Sigmoid colon (tissue), 7 donors: Measurements from ENCODE around the gene BANP. TPM values are rescaled to one million over a fixed set of nuclear protein-coding genes. Genes with fewer than 3 reads are reported as not detected.
A peak's percentile ranks its signal among the peaks of the same experiment; 100 is the strongest.

ENCODE experiments used
- DNase-seq: peaks from one replicate; pipeline ENCODE4 v3.0.0-alpha.2; 2019
- H3K27ac ChIP-seq, 4 donors: fragments of 200-600 bp; sonication (generic); one replicate each; pipeline ENCODE4 v1.5.1; 2016 to 2019; ENCODE audit warnings: mild to moderate bottlenecking in 1 of 4
- H3K27me3 ChIP-seq, 3 donors: fragments of 200-600 bp; sonication (generic); one replicate each; pipeline ENCODE4 v1.5.1; 2019; ENCODE audit warnings: mild to moderate bottlenecking in 1 of 3
- H3K36me3 ChIP-seq, 4 donors: fragments of 200-600 bp; sonication (generic); one replicate each; pipeline ENCODE4 v1.5.1; 2016 to 2019
- H3K4me1 ChIP-seq, 4 donors: fragments of 200-600 bp; sonication (generic); one replicate each; pipeline ENCODE4 v1.5.1; 2017 to 2019
- H3K4me3 ChIP-seq, 4 donors: fragments of 200-600 bp; sonication (generic); one replicate each; pipeline ENCODE4 v1.5.1; 2017 to 2019; ENCODE audit warnings: mild to moderate bottlenecking in 2 of 4, moderate library complexity in 1 of 4
- H3K9me3 ChIP-seq, 4 donors: fragments of 200-600 bp in 3 of 4; sonication (generic) in 3 of 4; one replicate each; pipeline versions ENCODE4 v1.5.1 to v1.6.1; 2013 to 2019
- EP300 ChIP-seq, 4 donors: sonication (generic); formaldehyde crosslinking; IDR thresholded peaks; one replicate each; pipeline ENCODE4 v1.6.1; 2017; ENCODE audit warnings: antibody characterized with exemption in 4 of 4
- POLR2A ChIP-seq, 2 donors: fragments of 450-650 bp; IDR thresholded peaks; one replicate each; pipeline ENCODE4 v1.6.1; 2016; ENCODE audit warnings: antibody characterized with exemption in 2 of 2, mild to moderate bottlenecking in 2 of 2, moderate library complexity in 2 of 2
- POLR2AphosphoS5 ChIP-seq, 4 donors: sonication (generic); formaldehyde crosslinking; IDR thresholded peaks; one replicate each; pipeline ENCODE4 v1.6.1; 2017; ENCODE audit warnings: antibody characterized with exemption in 4 of 4
- WGBS, 2 donors: extraction: QIAGEN DNeasy Blood & Tissue Kit; methylation state at CpG; one replicate each; pipeline ENCODE4 v1.1.7; 2013; 5-methylcytosine and 5-hydroxymethylcytosine counted together
- intact Hi-C: fragments of 100-400 bp; cut with DNase I; formaldehyde crosslinking; loops from one replicate; pipeline ENCODE4 v1.15.1; 2023
- polyA plus RNA-seq, 3 donors: library from polyadenylated mRNA; stranded (reverse); fragments of 200-250 nt; gene quantifications; one replicate each; pipeline ENCODE4 v1.2.3, GENCODE V29; 2013
- total RNA-seq, 4 donors: library from RNA; depleted of rRNA; stranded (reverse); fragments of >200 nt; gene quantifications; one replicate each; pipeline ENCODE4 v1.1.0, GENCODE V29; 2016
- TF ChIP-seq, protein P1 (sequence below), 4 experiments: fragments of 450-650 bp in 3 of 4; fragments of 200-600 bp in 1 of 4; IDR thresholded peaks; one replicate each; pipeline ENCODE4 v1.5.1; 2016 to 2019; ENCODE audit warnings: antibody characterized with exemption in 4 of 4, mild to moderate bottlenecking in 3 of 4, moderate library complexity in 2 of 4
- donor health status: healthy with polysubstance abuse.
- donor health status: Bipolar disorder and iron deficiency.
- donor health status: healthy.

Gene BANP
- total and polyA plus RNA-seq, 7 donors = 8.4 to 31.0 (median 17.4) TPM

DNA sequence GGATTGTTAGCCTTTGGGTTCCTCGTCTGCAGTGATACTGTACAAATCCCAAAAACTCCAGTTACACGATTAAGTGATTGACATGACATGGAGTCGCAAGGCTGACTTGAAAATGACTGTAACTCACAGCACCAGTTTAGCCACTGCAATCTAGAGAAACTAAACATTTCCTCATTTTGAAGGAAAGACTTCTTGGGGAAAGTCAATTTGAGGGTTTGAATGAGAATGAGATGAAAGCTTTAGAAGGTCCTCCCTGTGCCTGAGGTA, 4.8 kb downstream of the BANP start:
- H3K9me3 ChIP-seq = no peaks in the 10 kb centered on the region
- peaks cover 0 to 53% (median 28%) of the 10 kb centered on the region in 4 donors for H3K4me1 ChIP-seq
- no peak for DNase-seq
- H3K27ac ChIP-seq = peak overlapping the region in 3 of 4 donors; percentile 15 to 94 (median 31)
- WGBS, 2 donors = 44 to 80% methylated on average over 3 of the region's 3 CpGs
- H3K4me3 ChIP-seq = peak overlapping the region in 1 of 4 donors; percentile 9
- H3K27me3 ChIP-seq = no peaks in the 10 kb centered on the region
- TF ChIP-seq, protein P1, sequence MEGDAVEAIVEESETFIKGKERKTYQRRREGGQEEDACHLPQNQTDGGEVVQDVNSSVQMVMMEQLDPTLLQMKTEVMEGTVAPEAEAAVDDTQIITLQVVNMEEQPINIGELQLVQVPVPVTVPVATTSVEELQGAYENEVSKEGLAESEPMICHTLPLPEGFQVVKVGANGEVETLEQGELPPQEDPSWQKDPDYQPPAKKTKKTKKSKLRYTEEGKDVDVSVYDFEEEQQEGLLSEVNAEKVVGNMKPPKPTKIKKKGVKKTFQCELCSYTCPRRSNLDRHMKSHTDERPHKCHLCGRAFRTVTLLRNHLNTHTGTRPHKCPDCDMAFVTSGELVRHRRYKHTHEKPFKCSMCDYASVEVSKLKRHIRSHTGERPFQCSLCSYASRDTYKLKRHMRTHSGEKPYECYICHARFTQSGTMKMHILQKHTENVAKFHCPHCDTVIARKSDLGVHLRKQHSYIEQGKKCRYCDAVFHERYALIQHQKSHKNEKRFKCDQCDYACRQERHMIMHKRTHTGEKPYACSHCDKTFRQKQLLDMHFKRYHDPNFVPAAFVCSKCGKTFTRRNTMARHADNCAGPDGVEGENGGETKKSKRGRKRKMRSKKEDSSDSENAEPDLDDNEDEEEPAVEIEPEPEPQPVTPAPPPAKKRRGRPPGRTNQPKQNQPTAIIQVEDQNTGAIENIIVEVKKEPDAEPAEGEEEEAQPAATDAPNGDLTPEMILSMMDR (IDR thresholded peaks at IDR 0.05) = no peak
- TF ChIP-seq POLR2AphosphoS5 (IDR thresholded peaks at IDR 0.05) = no peak
- no peak for TF ChIP-seq POLR2A (IDR thresholded peaks at IDR 0.05)
- TF ChIP-seq EP300 (IDR thresholded peaks at IDR 0.05) = no peak
- intact Hi-C loops = loop anchor here (10.0 kb wide), 2 partner anchors 499 to 1259 kb away; partner anchors contain the start of genes ZFPM1 and ZNF778
- H3K36me3 ChIP-seq = peaks cover 0 to 7% (median 0%) of the 10 kb centered on the region in 4 donors

DNA sequence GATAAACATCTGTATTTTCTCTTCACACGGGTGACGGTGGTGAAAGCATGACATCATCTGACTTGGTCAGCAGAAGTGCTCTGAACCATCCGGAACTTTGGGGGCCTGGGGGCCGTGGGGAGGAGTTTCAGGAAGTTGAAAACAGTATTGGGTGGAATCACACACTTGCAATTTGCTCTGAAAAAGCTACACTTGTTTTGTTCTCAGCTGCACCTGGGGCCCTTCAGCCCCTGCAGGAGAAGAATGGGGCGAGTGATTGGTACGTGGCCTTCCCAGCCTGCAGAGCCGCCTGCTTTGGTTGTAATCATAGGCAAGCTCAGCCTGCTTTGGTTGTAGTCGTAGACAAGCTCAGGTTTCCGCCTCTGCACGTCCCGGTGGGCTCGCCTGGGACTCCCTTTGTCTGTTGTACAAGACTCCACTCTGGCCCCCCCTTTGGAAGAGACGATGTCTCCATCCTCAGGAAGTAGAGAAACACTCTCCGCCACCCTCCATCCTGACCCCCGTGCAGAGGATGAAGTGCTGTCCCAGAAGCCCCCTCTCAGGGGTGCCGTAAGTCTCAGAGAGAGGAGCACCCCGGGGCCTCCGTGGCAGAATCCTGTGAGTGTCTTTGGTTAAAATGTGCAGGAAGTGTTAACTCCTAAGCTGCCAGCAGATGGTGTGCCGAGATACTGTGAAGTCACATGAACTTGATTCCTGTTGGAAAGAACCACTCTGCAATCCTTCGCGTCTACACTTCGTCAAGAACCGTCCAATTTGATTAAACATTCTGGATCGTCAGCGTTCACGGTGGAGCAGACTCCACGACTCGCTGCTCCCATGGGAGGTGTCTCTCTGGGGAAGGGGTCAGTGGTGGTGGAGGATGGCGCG, 5.4 kb downstream of the BANP start:
- peak overlapping the region in 2 of 4 donors; percentile 1 to 9 for H3K4me3 ChIP-seq
- H3K9me3 ChIP-seq = no peaks in the 10 kb centered on the region
- DNase-seq = no peak
- H3K27ac ChIP-seq = peak overlapping the region in 2 of 4 donors; percentile 31 to 94
- WGBS, 2 donors = 39 to 71% methylated on average over 30 of the region's 30 CpGs
- peaks cover 0 to 7% (median 0%) of the 10 kb centered on the region in 4 donors for H3K36me3 ChIP-seq
- TF ChIP-seq POLR2AphosphoS5 (IDR thresholded peaks at IDR 0.05) = peak in 2 of 4 donors; percentile 14 to 54
- TF ChIP-seq, protein P1 (IDR thresholded peaks at IDR 0.05) = no peak
- H3K27me3 ChIP-seq = no peaks in the 10 kb centered on the region
- intact Hi-C loops = loop anchor here (10.0 kb wide), 2 partner anchors 498 to 1258 kb away; partner anchors contain the start of genes ZFPM1 and ZNF778
- peaks cover 0 to 53% (median 28%) of the 10 kb centered on the region in 4 donors for H3K4me1 ChIP-seq

DNA sequence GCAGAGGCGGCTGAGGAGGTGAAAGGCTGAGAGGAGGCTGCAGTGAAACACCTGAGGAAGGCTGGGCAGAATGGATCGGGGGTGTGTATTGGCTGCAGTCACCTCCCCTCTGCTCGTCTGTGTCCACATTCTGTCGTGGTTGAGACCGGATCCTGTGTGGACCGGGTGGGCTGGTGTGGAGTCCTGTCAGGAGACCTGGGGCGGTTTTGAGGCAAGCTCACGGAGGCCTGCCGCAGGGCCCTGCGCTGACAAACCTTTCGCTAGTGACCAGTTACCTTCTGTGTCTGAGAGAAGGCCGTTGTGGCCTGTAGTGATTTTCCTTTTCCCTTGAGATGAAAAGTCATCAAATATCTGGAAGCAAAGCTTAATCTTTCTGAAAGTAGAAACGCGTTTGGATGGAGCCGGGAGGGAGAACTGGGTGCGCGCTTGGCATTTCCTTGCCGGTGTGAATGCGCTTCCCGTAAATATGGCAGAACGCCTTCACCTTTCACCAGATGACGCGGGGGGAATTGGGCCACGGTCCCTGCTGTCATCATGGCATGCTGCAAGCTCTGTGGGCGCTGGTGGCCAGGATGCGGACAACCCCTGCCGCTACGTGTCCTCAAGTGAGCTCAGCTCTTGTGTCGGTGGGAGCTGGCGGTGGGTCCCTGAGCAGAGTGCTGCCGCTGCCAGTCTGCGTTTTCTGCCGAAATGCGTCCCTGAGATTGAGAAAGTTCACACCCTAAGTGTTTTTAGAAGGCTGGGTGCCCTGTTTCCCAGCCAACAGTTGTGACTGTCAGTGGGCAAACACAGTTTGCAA, 6.3 kb downstream of the BANP start:
- TF ChIP-seq POLR2AphosphoS5 (IDR thresholded peaks at IDR 0.05) = no peak
- no peak for TF ChIP-seq POLR2A (IDR thresholded peaks at IDR 0.05)
- TF ChIP-seq, protein P1 (IDR thresholded peaks at IDR 0.05) = no peak
- no peak for TF ChIP-seq EP300 (IDR thresholded peaks at IDR 0.05)
- H3K4me1 ChIP-seq = peaks cover 0 to 46% (median 21%) of the 10 kb centered on the region in 4 donors
- intact Hi-C loops = loop anchor here (10.0 kb wide), 2 partner anchors 497 to 1257 kb away; partner anchors contain the start of genes ZFPM1 and ZNF778
- H3K27ac ChIP-seq = no peak overlapping the region
- peaks cover 0 to 7% (median 0%) of the 10 kb centered on the region in 4 donors for H3K36me3 ChIP-seq
- no peaks in the 10 kb centered on the region for H3K9me3 ChIP-seq
- H3K4me3 ChIP-seq = no peak overlapping the region
- 94% methylated on average over 34 of the region's 34 CpGs for WGBS, 2 donors
- no peak for DNase-seq
- no peaks in the 10 kb centered on the region for H3K27me3 ChIP-seq

DNA sequence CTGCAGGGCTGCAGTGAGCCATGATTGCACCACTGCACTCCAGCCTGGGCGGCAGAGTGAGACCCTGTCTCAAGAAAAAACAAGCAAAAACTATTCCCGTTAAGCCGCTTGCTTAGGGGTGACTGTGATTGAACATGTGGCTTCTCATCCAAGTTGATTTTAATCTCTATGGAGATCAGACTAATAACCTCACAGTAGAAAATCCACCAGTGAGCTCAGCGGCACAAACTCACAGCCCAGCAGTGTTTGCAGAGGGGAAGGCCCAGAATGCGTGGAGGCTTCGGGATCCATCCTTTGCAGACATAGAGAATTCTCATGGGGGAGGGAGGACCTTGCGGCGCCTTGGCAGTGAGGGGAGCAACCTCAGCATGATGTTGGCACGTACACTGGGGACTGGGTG, 7.4 kb downstream of the BANP start:
- H3K27me3 ChIP-seq = no peaks in the 10 kb centered on the region
- WGBS, 2 donors = 95 to 96% methylated on average over 9 of the region's 9 CpGs
- intact Hi-C loops = loop anchor here (10.0 kb wide), 2 partner anchors 496 to 1256 kb away; partner anchors contain the start of genes ZFPM1 and ZNF778
- no peaks in the 10 kb centered on the region for H3K9me3 ChIP-seq
- no peak overlapping the region for H3K4me3 ChIP-seq
- TF ChIP-seq POLR2A (IDR thresholded peaks at IDR 0.05) (no peak), POLR2AphosphoS5 (IDR thresholded peaks at IDR 0.05) (no peak), EP300 (IDR thresholded peaks at IDR 0.05) (no peak)
- TF ChIP-seq, protein P1 (IDR thresholded peaks at IDR 0.05) = no peak
- H3K27ac ChIP-seq = no peak overlapping the region
- DNase-seq = no peak
- H3K4me1 ChIP-seq = peaks cover 0 to 35% (median 14%) of the 10 kb centered on the region in 4 donors
- H3K36me3 ChIP-seq = peaks cover 0 to 7% (median 0%) of the 10 kb centered on the region in 4 donors
